Upper lobe of left lung (tissue), 6 donors: ENCODE data around the gene ZDHHC14. TPM values are rescaled to one million over a fixed set of nuclear protein-coding genes. Genes with fewer than 3 reads are reported as not detected.

Experiments
- ATAC-seq, 2 donors: fragments of 200-7000 bp; cut with Tn5 transposase; one replicate each; pipeline ENCODE4 v1.9.1; 2022; ENCODE audit warnings: mild to moderate bottlenecking in 2 of 2, moderate library complexity in 2 of 2; ENCODE audit not compliant: low FRiP score in 2 of 2
- DNase-seq, 2 donors: peaks; one replicate each; pipeline ENCODE4 v3.0.0-alpha.2; 2019 to 2020
- H3K27ac ChIP-seq, 4 donors: fragments of 200-600 bp; sonication (generic); one replicate each; pipeline ENCODE4 v1.5.1; 2016 to 2019
- H3K27me3 ChIP-seq, 4 donors: fragments of 200-600 bp; sonication (generic); one replicate each; pipeline ENCODE4 v1.5.1; 2017 to 2019
- H3K36me3 ChIP-seq, 4 donors: fragments of 200-600 bp; sonication (generic); one replicate each; pipeline ENCODE4 v1.5.1; 2016 to 2019
- H3K4me1 ChIP-seq, 4 donors: fragments of 200-600 bp; sonication (generic); one replicate each; pipeline ENCODE4 v1.5.1; 2018 to 2019
- H3K4me3 ChIP-seq, 4 donors: fragments of 200-600 bp; sonication (generic); one replicate each; pipeline ENCODE4 v1.5.1; 2017 to 2019; ENCODE audit warnings: mild to moderate bottlenecking in 2 of 4, moderate library complexity in 1 of 4
- H3K9me3 ChIP-seq, 4 donors: fragments of 200-600 bp; sonication (generic); one replicate each; pipeline ENCODE4 v1.5.1; 2018 to 2019
- EP300 ChIP-seq, 4 donors: sonication (generic); formaldehyde crosslinking; IDR thresholded peaks; one replicate each; pipeline ENCODE4 v1.5.1; 2017; ENCODE audit warnings: antibody characterized with exemption in 4 of 4, control low read depth in 2 of 4
- POLR2A ChIP-seq, 4 donors: fragments of 450-650 bp; IDR thresholded peaks; one replicate each; pipeline ENCODE4 v1.5.1; 2016 to 2017; ENCODE audit warnings: antibody characterized with exemption in 4 of 4, mild to moderate bottlenecking in 2 of 4
- POLR2AphosphoS5 ChIP-seq, 2 donors: sonication (generic); formaldehyde crosslinking; IDR thresholded peaks; one replicate each; pipeline ENCODE4 v1.5.1; 2017; ENCODE audit warnings: antibody characterized with exemption in 2 of 2
- WGBS, 2 donors: methylation state at CpG; one replicate each; pipeline ENCODE4 v1.1.5; 2017 to 2018; 5-methylcytosine and 5-hydroxymethylcytosine counted together
- total RNA-seq, 6 donors: library from RNA; depleted of rRNA in 4 of 6; stranded (reverse); fragments of >200 nt in 4 of 6; gene quantifications; one replicate each; pipeline versions ENCODE4 v1.1.0 to v1.2.1, GENCODE V29; 2016 to 2021
- TF ChIP-seq, protein P1 (sequence below), 6 experiments: fragments of 450-650 bp in 4 of 6; fragments of 200-600 bp in 2 of 6; sonication (generic) in 2 of 6; IDR thresholded peaks; one replicate each; pipeline ENCODE4 v1.5.1; 2016 to 2019; ENCODE audit warnings: antibody characterized with exemption in 6 of 6
- donor health status: DM: no; HTN: no; CAD: no; lungs with moderate emphysema.
- donor health status: DM: no; HTN: yes; CAD: no; lungs with severe emphysema.

ZDHHC14 gene
- total RNA-seq, 6 donors from 2014 or later = 5.3 to 16.5 (median 9.4) TPM

GRCh38 chr6:157597461-157598312 lies 216.7 kb downstream of the ZDHHC14 start:
- Histone ChIP-seq H3K4me3 (no peak overlapping the region), H3K27ac (peak overlapping the region in 2 of 4 donors; percentile 28 to 59), H3K36me3 (no peaks in the 10 kb centered on the region), H3K4me1 (peaks cover 0 to 7% (median 3%) of the 10 kb centered on the region in 4 donors), H3K9me3 (no peaks in the 10 kb centered on the region), H3K27me3 (no peaks in the 10 kb centered on the region)
- 40 to 47% methylated on average over 7 to 9 of the region's 9 CpGs for WGBS, 2 donors
- ATAC-seq (peak; percentile 62 to 70), DNase-seq (peak in 1 of 2 donors; percentile 49)
- TF ChIP-seq EP300 (IDR thresholded peaks at IDR 0.05) = no peak
- TF ChIP-seq, protein P1, sequence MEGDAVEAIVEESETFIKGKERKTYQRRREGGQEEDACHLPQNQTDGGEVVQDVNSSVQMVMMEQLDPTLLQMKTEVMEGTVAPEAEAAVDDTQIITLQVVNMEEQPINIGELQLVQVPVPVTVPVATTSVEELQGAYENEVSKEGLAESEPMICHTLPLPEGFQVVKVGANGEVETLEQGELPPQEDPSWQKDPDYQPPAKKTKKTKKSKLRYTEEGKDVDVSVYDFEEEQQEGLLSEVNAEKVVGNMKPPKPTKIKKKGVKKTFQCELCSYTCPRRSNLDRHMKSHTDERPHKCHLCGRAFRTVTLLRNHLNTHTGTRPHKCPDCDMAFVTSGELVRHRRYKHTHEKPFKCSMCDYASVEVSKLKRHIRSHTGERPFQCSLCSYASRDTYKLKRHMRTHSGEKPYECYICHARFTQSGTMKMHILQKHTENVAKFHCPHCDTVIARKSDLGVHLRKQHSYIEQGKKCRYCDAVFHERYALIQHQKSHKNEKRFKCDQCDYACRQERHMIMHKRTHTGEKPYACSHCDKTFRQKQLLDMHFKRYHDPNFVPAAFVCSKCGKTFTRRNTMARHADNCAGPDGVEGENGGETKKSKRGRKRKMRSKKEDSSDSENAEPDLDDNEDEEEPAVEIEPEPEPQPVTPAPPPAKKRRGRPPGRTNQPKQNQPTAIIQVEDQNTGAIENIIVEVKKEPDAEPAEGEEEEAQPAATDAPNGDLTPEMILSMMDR (IDR thresholded peaks at IDR 0.05) = peak in 5 of 6 experiments; percentile 32 to 55 (median 43)

GRCh38 chr6:157599191-157599590 lies 218.2 kb downstream of the ZDHHC14 start:
- Histone ChIP-seq H3K27ac (no peak overlapping the region), H3K4me1 (peaks cover 0 to 7% (median 3%) of the 10 kb centered on the region in 4 donors), H3K4me3 (no peak overlapping the region), H3K36me3 (no peaks in the 10 kb centered on the region), H3K27me3 (no peaks in the 10 kb centered on the region), H3K9me3 (no peaks in the 10 kb centered on the region)
- 83 to 96% methylated on average over 11 to 12 of the region's 12 CpGs for WGBS, 2 donors
- DNase-seq (peak in 1 of 2 donors; percentile 43), ATAC-seq (no peak)
- no peak for TF ChIP-seq EP300 (IDR thresholded peaks at IDR 0.05)
- TF ChIP-seq, protein P1 (IDR thresholded peaks at IDR 0.05) = no peak
- no peak for TF ChIP-seq POLR2A (IDR thresholded peaks at IDR 0.05)
- no peak for TF ChIP-seq POLR2AphosphoS5 (IDR thresholded peaks at IDR 0.05)

- no peaks in the 10 kb centered on the region for H3K36me3 ChIP-seq
- peaks cover 0 to 7% (median 3%) of the 10 kb centered on the region in 4 donors for H3K4me1 ChIP-seq
- DNase-seq (peak in 1 of 2 donors; percentile 43), ATAC-seq (no peak)
- no peak for TF ChIP-seq POLR2AphosphoS5 (IDR thresholded peaks at IDR 0.05)
- TF ChIP-seq, protein P1 (IDR thresholded peaks at IDR 0.05) = no peak
- no peak for TF ChIP-seq POLR2A (IDR thresholded peaks at IDR 0.05)
- no peak for TF ChIP-seq EP300 (IDR thresholded peaks at IDR 0.05)
- no peak overlapping the region for H3K4me3 ChIP-seq
- no peaks in the 10 kb centered on the region for H3K27me3 ChIP-seq
- 93 to 97% methylated on average over 15 of the region's 15 CpGs for WGBS, 2 donors
- H3K9me3 ChIP-seq = no peaks in the 10 kb centered on the region
- H3K27ac ChIP-seq = no peak overlapping the region
Observed at GRCh38 chr6:157600807-157601206, 219.8 kb downstream of the ZDHHC14 start.

GRCh38 chr6:157602521-157603295 lies 221.7 kb downstream of the ZDHHC14 start:
- Histone ChIP-seq H3K36me3 (no peaks in the 10 kb centered on the region), H3K27ac (no peak overlapping the region), H3K4me3 (no peak overlapping the region), H3K27me3 (no peaks in the 10 kb centered on the region), H3K9me3 (no peaks in the 10 kb centered on the region), H3K4me1 (peaks cover 0 to 7% (median 3%) of the 10 kb centered on the region in 4 donors)
- DNase-seq (peak in 1 of 2 donors; percentile 17), ATAC-seq (peak; percentile 34 to 76)
- TF ChIP-seq POLR2AphosphoS5 (IDR thresholded peaks at IDR 0.05) (no peak), POLR2A (IDR thresholded peaks at IDR 0.05) (no peak), EP300 (IDR thresholded peaks at IDR 0.05) (no peak)
- TF ChIP-seq, protein P1 (IDR thresholded peaks at IDR 0.05) = no peak
- WGBS, 2 donors = 77 to 81% methylated on average over 16 to 18 of the region's 18 CpGs
